Spleen (tissue), 11 donors: ENCODE data around the gene GPR150. TPM values are rescaled to one million over a fixed set of nuclear protein-coding genes. Genes with fewer than 3 reads are reported as not detected.
A peak's percentile ranks its signal among the peaks of the same experiment; 100 is the strongest.
"Not testable (repeated sequence)": the region's sequence is repeated elsewhere in the genome, so short reads cannot be mapped to it uniquely, and the experiment has no call there.

Source experiments
- DNase-seq: peaks from one replicate; pipeline ENCODE4 v3.0.0-alpha.2; 2020
- H3K27ac ChIP-seq, 8 donors: fragments of 200-600 bp; sonication (generic) in 7 of 8; 1 replicate in 4 of 8; 2 replicates in 4 of 8; pipeline versions ENCODE4 v1.5.0 to v1.8.0; 2016 to 2021; ENCODE audit warnings: inconsistent platforms in 4 of 8, mild to moderate bottlenecking in 4 of 8, moderate library complexity in 1 of 8
- H3K27me3 ChIP-seq, 7 donors: fragments of 200-600 bp; sonication (generic) in 6 of 7; replicated peaks in 1 of 7; 1 replicate in 4 of 7; 2 replicates in 3 of 7; pipeline versions ENCODE4 v1.5.0 to v1.8.0; 2016 to 2021; ENCODE audit warnings: inconsistent platforms in 3 of 7, mild to moderate bottlenecking in 1 of 7
- H3K36me3 ChIP-seq, 6 donors: fragments of 200-600 bp; sonication (generic) in 5 of 6; 1 replicate in 4 of 6; 2 replicates in 2 of 6; pipeline versions ENCODE4 v1.5.0 to v1.8.0; 2016 to 2021; ENCODE audit warnings: inconsistent platforms in 2 of 6
- H3K4me1 ChIP-seq, 6 donors: fragments of 200-600 bp; sonication (generic) in 5 of 6; 1 replicate in 3 of 6; 2 replicates in 3 of 6; pipeline versions ENCODE4 v1.5.0 to v1.8.0; 2016 to 2021; ENCODE audit warnings: inconsistent platforms in 3 of 6
- H3K4me3 ChIP-seq, 8 donors: fragments of 200-600 bp; sonication (generic) in 7 of 8; 1 replicate in 4 of 8; 2 replicates in 4 of 8; pipeline versions ENCODE4 v1.5.0 to v1.8.0; 2016 to 2021; ENCODE audit warnings: inconsistent platforms in 4 of 8, mild to moderate bottlenecking in 4 of 8, moderate library complexity in 2 of 8
- H3K9me3 ChIP-seq, 8 donors: fragments of 200-600 bp; sonication (generic) in 7 of 8; 1 replicate in 4 of 8; 2 replicates in 4 of 8; pipeline versions ENCODE4 v1.5.0 to v1.8.0; 2016 to 2021; ENCODE audit warnings: inconsistent platforms in 4 of 8
- CTCF ChIP-seq, 11 experiments: fragments of 200-600 bp in 7 of 11; fragments of 450-650 bp in 4 of 11; sonication (generic) in 4 of 11; IDR thresholded peaks in 8 of 11; conservative IDR thresholded peaks in 3 of 11; 1 replicate in 7 of 11; 2 replicates in 4 of 11; pipeline versions ENCODE4 v1.4.0 to v1.8.0; 2016 to 2021; ENCODE audit warnings: antibody characterized with exemption in 11 of 11, inconsistent platforms in 4 of 11, mild to moderate bottlenecking in 1 of 11
- POLR2A ChIP-seq, 3 donors: fragments of 450-650 bp; IDR thresholded peaks; one replicate each; pipeline ENCODE4 v1.5.1; 2017; ENCODE audit warnings: antibody characterized with exemption in 3 of 3, mild to moderate bottlenecking in 1 of 3
- POLR2AphosphoS5 ChIP-seq, 3 donors: sonication (generic); formaldehyde crosslinking; IDR thresholded peaks; one replicate each; pipeline ENCODE4 v1.5.1; 2017; ENCODE audit warnings: antibody characterized with exemption in 3 of 3
- WGBS, 5 donors: extraction: QIAGEN DNeasy Blood & Tissue Kit in 3 of 5; methylation state at CpG; one replicate each; pipeline versions ENCODE4 v1.1.5 to v1.1.7; 2013 to 2018; 5-methylcytosine and 5-hydroxymethylcytosine counted together
- intact Hi-C: fragments of 100-400 bp; cut with DNase I; formaldehyde crosslinking; loops from one replicate; pipeline ENCODE4 v1.15.0; 2023; ENCODE audit warnings: low total_unique reads
- polyA plus RNA-seq, 3 donors: library from polyadenylated mRNA; stranded (reverse); fragments of 200-250 nt; gene quantifications; one replicate each; pipeline ENCODE4 v1.2.1, GENCODE V29; 2013
- total RNA-seq, 7 donors: library from RNA; depleted of rRNA in 3 of 7; stranded (reverse); fragments of >200 nt in 3 of 7; fragmentation: NEBNext Ultra II Directional in 4 of 7; extraction: Animal tissue kit (Norgen Biotek cat#: 25700) in 4 of 7; gene quantifications; one replicate each; pipeline versions ENCODE4 v1.1.0 to v1.2.1, GENCODE V29; 2016 to 2021
- donor health status: healthy with polysubstance abuse.
- donor health status: DM: no; HTN: no; CAD: no; lungs with moderate emphysema.
- donor health status: DM: no; HTN: no; CAD: no.
- donor health status: Bipolar disorder and iron deficiency.
- donor health status: healthy.
- donor health status: DM: no; HTN: no; CAD: no.
- donor health status: DM: yes; HTN: yes; CAD: no.

The GPR150 gene
- total and polyA plus RNA-seq, 10 donors: 0.23 to 1.1 (median 0.65) TPM; not detected in 2

GRCh38 chr5:95630394-95630917, 10.6 kb downstream of the GPR150 start:
- intact Hi-C loops: no loop called here
- Histone ChIP-seq H3K36me3 (no peaks in the 10 kb centered on the region), H3K9me3 (no peaks in the 10 kb centered on the region), H3K27ac (no peak overlapping the region), H3K27me3 (no peaks in the 10 kb centered on the region), H3K4me1 (peaks cover 0 to 12% (median 6%) of the 10 kb centered on the region in 6 donors), H3K4me3 (no peak overlapping the region)
- TF ChIP-seq CTCF (IDR thresholded peaks at IDR 0.05 in 8 of 11, conservative IDR thresholded peaks at IDR 0.05 in 3 of 11): no peak
- TF ChIP-seq POLR2A (IDR thresholded peaks at IDR 0.05): no peak
- TF ChIP-seq POLR2AphosphoS5 (IDR thresholded peaks at IDR 0.05): no peak
- DNase-seq: no peak
- WGBS, 5 donors: 76 to 86% (median 85%) methylated on average over 5 of the region's 5 CpGs

GRCh38 chr5:95631255-95631958, 11.5 kb downstream of the GPR150 start:
- TF ChIP-seq POLR2A (IDR thresholded peaks at IDR 0.05) (no peak), CTCF (IDR thresholded peaks at IDR 0.05 in 8 of 11, conservative IDR thresholded peaks at IDR 0.05 in 3 of 11) (no peak), POLR2AphosphoS5 (IDR thresholded peaks at IDR 0.05) (no peak)
- Histone ChIP-seq H3K9me3 (no peaks in the 10 kb centered on the region), H3K4me3 (no peak overlapping the region), H3K36me3 (no peaks in the 10 kb centered on the region), H3K27ac (peak overlapping the region in 3 of 8 donors; percentile 45 to 64 (median 55)), H3K4me1 (peaks cover 0 to 12% (median 6%) of the 10 kb centered on the region in 6 donors), H3K27me3 (no peaks in the 10 kb centered on the region)
- DNase-seq: no peak
- intact Hi-C loops: no loop called here
- 80 to 90% (median 87%) methylated on average over 2 of the region's 2 CpGs for WGBS, 5 donors

GRCh38 chr5:95631991-95632675, 12.2 kb downstream of the GPR150 start:
- intact Hi-C loops: no loop called here
- 66 to 73% (median 71%) methylated on average over 4 of the region's 4 CpGs for WGBS, 5 donors
- DNase-seq: no peak
- peak overlapping the region in 4 of 8 donors; percentile 10 to 64 (median 50) for H3K27ac ChIP-seq
- no peak overlapping the region for H3K4me3 ChIP-seq
- H3K4me1 ChIP-seq: peaks cover 0 to 12% (median 6%) of the 10 kb centered on the region in 6 donors
- no peaks in the 10 kb centered on the region for H3K36me3 ChIP-seq
- H3K27me3 ChIP-seq: no peaks in the 10 kb centered on the region
- no peak for TF ChIP-seq CTCF (IDR thresholded peaks at IDR 0.05 in 8 of 11, conservative IDR thresholded peaks at IDR 0.05 in 3 of 11)
- TF ChIP-seq POLR2AphosphoS5 (IDR thresholded peaks at IDR 0.05): peak in 1 of 3 donors; percentile 75
- H3K9me3 ChIP-seq: no peaks in the 10 kb centered on the region

- H3K36me3 ChIP-seq, H3K27ac ChIP-seq, H3K4me3 ChIP-seq, H3K9me3 ChIP-seq, H3K27me3 ChIP-seq, intact Hi-C loops, DNase-seq: not testable (repeated sequence)
- 94 to 100% (median 97%) methylated on average over 2 of the region's 2 CpGs for WGBS, 5 donors
- peaks cover 0 to 12% (median 6%) of the 10 kb centered on the region in 6 donors for H3K4me1 ChIP-seq
Measured at GRCh38 chr5:95632942-95633341, 13.1 kb downstream of the GPR150 start.
